Right renal cortex interstitium (tissue), 3 donors: Measurements from ENCODE around the gene PRAMEF10. TPM values are rescaled to one million over a fixed set of nuclear protein-coding genes. Genes with fewer than 3 reads are reported as not detected.
"Not testable (repeated sequence)": the region's sequence is repeated elsewhere in the genome, so short reads cannot be mapped to it uniquely, and the experiment has no call there.

Experiments used
- DNase-seq, 3 donors: peaks; one replicate each; pipeline ENCODE4 v3.0.0-alpha.2; 2013; ENCODE audit warnings: low read depth in 3 of 3, low spot score in 2 of 3
- polyA plus RNA-seq, 3 donors: library from polyadenylated mRNA; unstranded; fragments of 120-200 nt; gene quantifications; one replicate each; pipeline ENCODE4 v1.2.1, GENCODE V29; 2013; ENCODE audit not compliant: insufficient read length in 3 of 3

PRAMEF10 gene, protein sequence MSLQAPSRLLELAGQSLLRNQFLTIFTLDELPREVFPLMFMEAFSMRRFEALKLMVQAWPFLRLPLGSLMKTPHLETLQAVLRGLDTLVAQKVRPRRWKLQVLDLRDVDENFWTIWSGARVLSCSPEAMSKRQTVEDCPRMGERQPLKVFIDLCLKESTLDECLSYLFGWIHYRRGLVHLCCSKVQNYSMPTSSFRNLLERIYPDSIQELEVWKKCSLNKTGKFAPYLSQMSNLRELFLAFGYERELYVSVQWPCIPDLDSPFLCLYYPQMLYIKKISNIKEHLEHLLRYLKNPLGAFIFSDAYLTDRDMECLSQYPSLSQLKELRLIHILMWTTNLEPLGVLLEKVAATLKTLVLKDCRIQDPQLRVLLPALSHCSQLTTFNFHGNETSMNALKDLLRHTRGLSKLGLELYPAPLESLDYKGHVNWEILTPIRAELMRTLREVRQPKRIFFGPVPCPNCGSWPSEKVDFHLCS
- not detected for polyA plus RNA-seq

GRCh38 chr1:12898170-12898569 is at the start of gene PRAMEF10:
Gene PRAMEF10, minus strand, starts transcription at chr1:12898270. Its CDS starts 2,423 bp downstream, at chr1:12895847.
- not testable (repeated sequence) for DNase-seq

DNA sequence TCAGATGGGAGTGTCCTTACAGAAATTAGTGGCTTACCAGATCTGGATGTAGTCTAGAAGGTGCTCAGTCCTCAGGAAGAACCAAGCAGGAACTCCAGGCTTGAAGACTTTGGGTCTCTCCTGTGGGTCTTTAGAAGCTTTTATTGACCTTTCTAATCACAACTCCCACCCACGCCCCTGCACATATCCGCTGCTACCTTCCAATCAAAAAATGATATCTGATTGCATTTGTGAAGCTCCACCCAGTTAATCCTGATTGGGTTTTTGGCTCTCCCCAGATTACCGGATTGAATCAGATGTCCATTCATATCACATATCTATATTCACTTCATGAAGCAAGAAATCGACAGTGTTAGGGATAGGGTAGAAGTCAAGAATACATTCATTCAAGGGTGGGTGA is 49.4 kb upstream of the PRAMEF10 start, which contains the start of gene PRAMEF6:
Gene PRAMEF6 (minus strand): TSS at position 101 of the 400 bp plus-strand sequence. CDS start 5,062 bp downstream, outside the sequence.
- DNase-seq = not testable (repeated sequence)

DNA sequence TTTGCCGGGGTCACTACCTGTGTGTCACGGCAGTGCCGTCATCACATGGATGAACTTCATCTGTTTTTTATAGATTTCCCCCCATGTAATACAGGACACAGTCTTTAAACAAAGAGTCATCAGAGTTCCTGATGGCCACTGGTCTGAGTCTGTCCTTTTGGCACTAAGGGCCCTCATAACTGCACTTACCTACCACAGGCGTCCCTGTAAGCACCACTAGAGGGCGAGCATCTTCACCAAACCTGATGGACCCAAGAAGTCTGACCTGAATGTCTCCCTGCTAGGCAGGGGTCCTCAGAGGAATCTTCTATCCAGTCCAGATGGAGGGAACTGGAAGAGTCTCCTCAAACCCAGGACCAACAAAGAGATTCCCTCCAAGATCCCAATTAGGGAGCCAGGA is 26.3 kb upstream of the PRAMEF10 start:
- not testable (repeated sequence) for DNase-seq

DNA sequence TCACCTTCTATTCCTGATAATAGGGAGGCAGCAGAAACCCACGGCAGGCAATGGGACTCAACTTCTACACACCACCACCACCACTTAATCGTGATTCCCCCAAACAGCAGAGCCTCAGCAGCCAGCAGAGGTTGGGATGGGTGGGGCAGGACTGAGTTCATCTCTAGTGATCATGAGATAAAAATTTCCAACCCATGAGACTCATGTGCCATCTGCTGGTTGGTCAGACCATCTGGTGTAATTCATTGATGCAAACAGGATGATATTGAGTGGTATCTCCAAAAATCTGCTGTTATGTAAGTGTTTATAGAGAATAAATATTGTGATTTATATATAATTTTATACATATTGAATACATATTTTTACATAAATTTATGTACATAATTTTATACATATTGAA is 23.7 kb upstream of the PRAMEF10 start:
- not testable (repeated sequence) for DNase-seq

DNA sequence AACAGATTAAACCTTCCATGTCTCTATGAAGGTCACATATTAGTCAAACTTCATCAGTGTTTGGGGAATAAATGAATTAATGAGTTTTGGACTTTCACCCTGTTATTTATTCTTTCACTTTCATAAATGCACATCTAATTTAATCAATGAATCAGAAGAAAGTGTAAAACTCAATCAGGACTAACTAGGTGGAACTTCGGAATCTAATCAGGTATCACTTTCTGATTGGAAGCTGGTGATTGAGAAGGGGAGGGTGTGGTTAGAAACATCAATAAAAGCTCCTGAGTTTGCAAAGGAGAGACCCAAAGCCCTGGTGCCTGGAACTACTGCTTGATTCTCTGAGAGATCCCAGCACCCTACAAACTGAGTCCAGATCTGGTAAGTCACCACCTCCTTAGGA is 18.2 kb upstream of the PRAMEF10 start, which contains the start of gene PRAMEF7:
Gene PRAMEF7 (plus strand): TSS at position 301 of the 400 bp plus-strand sequence. CDS start 1,083 bp downstream, outside the sequence.
- not testable (repeated sequence) for DNase-seq

DNA sequence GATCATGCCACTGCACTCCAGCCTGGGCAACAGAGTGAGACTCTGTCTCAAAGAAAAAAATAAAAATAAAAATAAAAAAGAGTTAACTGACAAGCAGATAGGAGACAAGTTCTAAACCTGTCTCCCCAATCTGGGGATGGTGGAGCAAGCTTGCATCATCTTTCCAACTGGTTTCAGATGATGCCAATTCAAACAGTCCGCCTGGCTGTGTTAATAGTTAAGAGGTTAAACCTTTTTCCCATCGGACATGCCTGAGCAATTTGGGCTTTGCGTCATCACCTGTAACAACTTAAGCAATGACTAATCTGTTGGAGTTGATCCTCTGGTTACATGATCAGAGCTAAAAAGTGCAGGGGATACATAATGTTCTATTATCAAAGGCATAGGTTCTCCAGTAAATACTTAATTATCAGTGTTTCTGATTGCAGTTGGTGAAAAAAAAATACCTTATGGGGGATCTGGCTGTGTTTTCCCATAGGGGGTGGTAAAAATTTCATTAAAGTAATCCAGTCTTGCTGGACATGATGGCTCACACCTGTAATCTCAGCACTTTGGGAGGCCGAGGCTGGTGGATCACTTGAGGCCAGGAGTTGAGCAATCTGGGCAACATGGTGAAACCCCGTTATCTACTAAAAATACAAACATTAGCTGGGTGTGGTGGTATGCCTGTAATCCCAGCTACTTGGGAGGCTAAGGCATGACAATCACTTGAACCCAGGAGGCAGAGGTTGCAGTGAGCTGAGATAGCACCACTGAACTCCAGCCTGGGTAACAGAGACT is 5.9 kb upstream of the PRAMEF10 start:
- not testable (repeated sequence) for DNase-seq

DNA sequence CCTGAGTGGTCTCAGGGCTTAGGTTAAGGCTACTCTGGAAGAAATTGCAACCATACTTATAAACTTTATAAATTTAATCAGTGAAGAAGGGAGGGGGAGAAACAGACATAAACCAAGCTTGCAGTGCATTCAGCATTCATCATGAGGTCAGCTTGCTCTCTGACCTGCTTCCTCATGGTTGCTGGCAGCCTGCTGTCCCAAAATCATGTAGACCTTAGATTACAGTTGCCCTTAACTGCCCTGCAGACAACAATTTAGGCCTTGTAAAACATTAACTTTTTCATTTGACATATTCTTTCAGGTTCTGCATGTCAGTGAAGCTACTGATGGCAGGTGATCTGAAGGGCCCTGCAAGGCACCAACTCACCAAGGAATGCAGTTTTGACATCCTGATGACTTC is 1.1 kb upstream of the PRAMEF10 start:
- not testable (repeated sequence) for DNase-seq

DNA sequence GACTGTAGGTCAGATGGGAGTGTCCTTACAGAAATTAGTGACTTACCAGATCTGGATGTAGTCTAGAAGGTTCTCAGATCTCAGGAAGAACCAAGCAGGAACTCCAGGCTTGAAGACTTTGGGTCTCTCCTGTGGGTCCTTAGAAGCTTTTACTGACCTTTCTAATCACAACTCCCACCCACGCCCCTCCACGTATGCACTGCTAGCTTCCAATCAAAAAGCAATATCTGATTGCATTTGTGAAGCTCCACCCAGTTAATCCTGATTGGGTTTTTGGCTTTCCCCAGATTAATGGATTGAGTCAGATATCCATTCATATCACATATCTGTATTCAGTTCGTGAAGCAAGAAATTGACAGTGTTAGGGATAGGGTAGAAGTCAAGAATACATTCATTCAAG is 12.0 kb downstream of the PRAMEF10 start, which contains the start of gene PRAMEF4:
Gene PRAMEF4 (minus strand): TSS at position 101 of the 400 bp plus-strand sequence. CDS start 2,807 bp downstream, outside the sequence.
- DNase-seq = not testable (repeated sequence)

- DNase-seq = not testable (repeated sequence)
Observed at GRCh38 chr1:12878453-12878852, 19.6 kb downstream of the PRAMEF10 start.

- not testable (repeated sequence) for DNase-seq
Observed at GRCh38 chr1:12863131-12863880, 34.8 kb downstream of the PRAMEF10 start.

DNA sequence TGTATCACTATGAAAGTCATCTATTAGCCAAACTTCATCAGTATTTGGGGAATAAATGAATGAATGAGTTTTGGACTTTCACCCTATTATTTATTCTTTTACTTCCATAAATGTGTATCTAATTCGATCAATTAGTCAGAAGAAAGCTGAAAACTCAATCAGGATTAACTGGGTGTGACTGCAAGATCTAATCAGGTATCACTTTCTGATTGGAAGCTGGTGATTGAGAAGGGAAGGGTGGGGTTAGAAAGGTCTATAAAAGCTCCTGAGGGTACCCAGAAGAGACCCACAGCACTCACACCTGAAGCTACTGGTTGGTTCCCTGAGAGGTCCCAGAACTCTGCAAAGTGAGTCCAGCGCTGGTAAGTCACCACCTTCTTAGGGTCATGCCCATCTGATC is 41.3 kb downstream of the PRAMEF10 start, which contains the start of gene PRAMEF2:
Gene PRAMEF2 (plus strand): TSS at position 301 of the 400 bp plus-strand sequence. CDS start 1,924 bp downstream, outside the sequence.
- not testable (repeated sequence) for DNase-seq

DNA sequence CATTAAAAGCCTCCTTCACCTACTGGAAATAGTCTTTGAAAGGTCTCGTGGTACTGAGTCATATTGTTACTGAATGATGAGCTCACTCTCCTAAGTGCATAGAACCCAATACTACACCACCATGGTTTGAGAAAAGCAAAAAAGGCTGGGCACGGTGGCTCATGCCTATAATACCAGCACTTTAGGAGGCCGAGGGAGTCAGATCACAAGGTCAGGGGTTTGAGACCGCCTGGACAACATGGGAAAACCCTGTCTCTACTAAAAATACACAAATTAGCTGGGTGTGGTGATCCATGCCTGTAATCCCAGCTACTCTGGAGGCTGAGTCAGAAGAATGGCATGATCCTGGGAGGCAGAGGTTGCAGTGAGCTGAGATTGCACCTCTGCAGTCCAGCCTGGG is 46.3 kb downstream of the PRAMEF10 start:
- DNase-seq = no peak

DNA sequence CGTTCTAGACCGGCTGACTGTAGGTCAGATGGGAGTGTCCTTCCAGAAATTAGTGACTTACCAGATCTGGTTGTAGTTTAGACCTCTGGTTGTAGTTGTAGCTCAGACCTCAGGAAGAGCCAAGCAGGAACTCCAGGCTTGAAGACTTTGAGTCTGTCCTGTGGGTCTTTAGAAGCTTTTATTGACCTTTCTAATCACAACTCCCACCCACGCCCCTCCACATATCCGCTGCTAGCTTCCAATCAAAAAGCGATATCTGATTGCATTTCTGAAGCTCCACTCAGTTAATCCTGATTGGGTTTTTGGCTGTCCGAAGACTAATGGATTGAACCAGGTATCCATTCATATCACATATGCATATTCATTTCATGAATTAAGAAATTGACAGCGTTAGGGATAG is 49.5 kb downstream of the PRAMEF10 start, which contains the start of gene HNRNPCL1:
Gene HNRNPCL1 (minus strand): TSS at position 101 of the 400 bp plus-strand sequence. CDS start 431 bp downstream, outside the sequence.
- not testable (repeated sequence) for DNase-seq

Other genes starting within 250 kb of the PRAMEF10 start
- not detected for gene AADACL3, start 182.2 kb downstream of the PRAMEF10 start, polyA plus RNA-seq
- gene CFAP107, start 152.1 kb downstream of the PRAMEF10 start, polyA plus RNA-seq = 1 to 10 TPM in 2 of 3 donors, under 1 TPM in 1; 0.82 to 1.5 (median 1.3) TPM
- not detected for gene PRAMEF12, start 124.5 kb downstream of the PRAMEF10 start, polyA plus RNA-seq
- not detected for gene PRAMEF1, start 106.9 kb downstream of the PRAMEF10 start, polyA plus RNA-seq
- not detected for gene PRAMEF11, start 66.9 kb downstream of the PRAMEF10 start, polyA plus RNA-seq
- gene HNRNPCL1, start 49.5 kb downstream of the PRAMEF10 start, polyA plus RNA-seq = under 1 TPM in 2 of 3 donors, not detected in 1; 0.17 to 0.23 TPM
- not detected for gene PRAMEF2, start 41.2 kb downstream of the PRAMEF10 start, polyA plus RNA-seq
- gene PRAMEF4, start 12.1 kb downstream of the PRAMEF10 start, polyA plus RNA-seq = not detected
- not detected for gene PRAMEF7, start 18.3 kb upstream of the PRAMEF10 start, polyA plus RNA-seq
- not detected for gene PRAMEF6, start 49.3 kb upstream of the PRAMEF10 start, polyA plus RNA-seq
- not detected for gene PRAMEF27, start 158.3 kb upstream of the PRAMEF10 start, polyA plus RNA-seq
- gene HNRNPCL3, start 162.5 kb upstream of the PRAMEF10 start, polyA plus RNA-seq = not detected
- gene PRAMEF25, start 172.5 kb upstream of the PRAMEF10 start, polyA plus RNA-seq = not detected
- gene HNRNPCL2, start 218.6 kb upstream of the PRAMEF10 start, polyA plus RNA-seq = under 1 TPM; 0.31 to 0.46 (median 0.39) TPM